NAMALWA (cell line): ENCODE measurements around the gene MEGF11.
A peak's percentile ranks its signal among the peaks of the same experiment; 100 is the strongest.

Experiments used
- DNase-seq: peaks from one replicate; pipeline ENCODE4 v3.0.0-alpha.2; 2015; ENCODE audit warnings: low spot score

Gene MEGF11

DNA sequence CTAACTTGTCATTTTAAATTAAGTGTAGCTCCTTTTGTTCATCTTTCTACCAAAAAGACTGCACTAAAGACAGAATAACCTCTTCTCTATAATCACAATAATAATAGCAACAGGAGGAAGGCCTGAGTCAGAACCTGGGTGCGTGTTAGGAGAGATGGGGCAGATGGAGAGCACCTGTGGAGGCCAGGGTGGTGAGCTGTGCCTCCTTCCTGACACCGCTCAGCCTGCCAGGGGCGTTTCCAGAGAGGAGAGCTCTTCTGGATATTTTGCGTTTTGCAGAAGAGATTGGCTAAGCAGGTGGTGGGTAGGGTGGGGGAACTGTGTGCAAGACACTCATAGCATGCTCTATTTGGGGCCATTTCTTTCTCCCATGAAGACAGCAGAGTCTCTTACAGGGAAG is 83.5 kb downstream of the MEGF11 start:
- no peak for DNase-seq

DNA sequence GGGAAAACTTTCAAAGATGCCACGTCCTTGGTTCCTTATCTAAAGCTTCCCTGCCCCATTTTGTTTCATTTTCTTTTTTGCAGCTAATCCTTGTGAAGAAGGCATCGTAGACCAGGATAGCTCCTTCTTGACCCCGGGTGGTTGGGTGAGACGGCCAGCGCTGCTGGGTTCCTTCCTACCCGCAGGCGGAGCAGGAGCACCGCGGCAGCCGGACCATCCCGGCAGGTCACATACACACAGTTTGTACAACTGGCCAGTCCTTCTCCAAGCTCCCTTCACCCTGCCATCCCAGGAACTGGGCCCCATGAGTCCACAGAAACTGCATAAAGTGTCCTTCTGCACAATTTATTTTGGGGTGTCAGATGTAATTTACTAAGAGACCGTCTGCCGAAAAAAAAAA is 83.9 kb downstream of the MEGF11 start:
- DNase-seq: no peak

DNA sequence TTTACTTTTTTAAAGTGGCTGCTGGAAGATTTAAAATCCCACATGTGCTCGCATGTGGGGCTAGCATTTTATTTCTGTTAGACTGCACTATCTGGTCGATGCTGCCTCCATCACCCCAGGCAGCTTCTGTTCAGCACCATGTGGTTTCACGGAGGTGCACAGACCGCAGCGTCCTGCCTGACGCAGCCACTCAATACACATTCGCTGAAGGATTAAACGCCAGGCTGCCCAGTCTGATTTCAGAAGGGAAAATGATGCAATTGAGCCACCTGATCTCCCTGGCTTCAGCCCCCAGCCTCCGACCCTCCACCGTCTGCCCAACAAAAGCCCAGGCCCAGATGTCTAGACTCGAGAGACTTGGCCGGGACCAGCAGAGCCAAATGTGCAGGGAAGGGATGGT is 84.5 kb downstream of the MEGF11 start:
- DNase-seq: no peak

DNA sequence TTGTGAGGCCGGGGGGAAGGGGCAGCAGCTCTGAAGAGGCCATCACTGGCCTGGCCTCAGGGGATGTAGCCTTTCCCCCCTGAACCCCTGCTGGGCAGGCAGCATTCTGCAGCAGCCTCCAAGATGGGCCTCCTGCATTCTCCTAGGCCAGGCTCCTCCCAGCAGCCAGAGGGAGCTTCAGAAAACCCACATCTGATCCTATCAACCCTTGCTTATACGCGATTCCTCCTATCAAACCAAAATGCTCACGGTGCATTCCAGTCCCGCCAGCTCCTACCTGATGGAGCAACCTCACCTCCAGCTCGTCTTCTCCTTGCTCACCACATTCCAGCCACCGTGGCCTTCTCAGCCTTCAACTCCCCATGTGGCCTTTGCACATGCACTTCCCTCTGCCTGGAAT is 85.7 kb downstream of the MEGF11 start:
- no peak for DNase-seq

DNA sequence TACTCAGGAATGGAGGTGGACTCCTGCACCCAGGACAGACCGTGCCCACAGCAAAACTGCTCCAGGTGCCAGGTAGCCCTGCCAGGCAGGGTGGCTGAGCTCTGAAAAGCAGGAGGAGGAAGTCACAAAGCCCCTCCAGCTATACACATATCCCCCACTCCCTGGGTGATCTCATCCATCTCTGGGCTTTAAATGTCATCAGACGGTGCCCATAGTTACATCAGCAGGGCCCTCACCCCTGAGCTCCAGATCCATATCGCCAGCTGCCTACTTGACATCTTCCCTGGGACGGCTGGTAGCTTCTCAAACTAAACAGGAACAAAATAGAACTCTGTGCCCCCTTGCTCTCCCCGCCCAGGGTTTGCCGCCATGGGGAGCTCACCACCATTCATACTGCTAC is 87.7 kb downstream of the MEGF11 start:
- DNase-seq: no peak

DNA sequence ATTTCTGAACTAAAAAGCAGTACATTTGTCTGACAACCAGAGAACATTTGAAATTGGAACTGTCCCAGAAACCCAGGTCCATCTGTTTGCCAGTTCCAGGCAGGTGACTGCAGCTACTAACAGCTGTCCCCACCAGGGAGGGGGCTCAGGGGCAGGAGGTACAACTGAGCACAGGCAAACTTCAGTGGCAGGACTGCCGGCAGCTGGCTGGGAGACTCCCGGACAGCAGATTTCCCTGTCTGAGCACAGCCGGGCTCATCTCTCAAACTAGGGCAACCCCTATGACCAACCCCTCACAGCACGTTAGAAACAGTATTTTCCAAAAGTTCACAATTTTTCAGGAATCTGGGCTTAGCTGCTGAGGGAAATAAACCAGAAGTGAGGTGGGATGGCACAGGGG is 88.8 kb downstream of the MEGF11 start:
- no peak for DNase-seq

DNA sequence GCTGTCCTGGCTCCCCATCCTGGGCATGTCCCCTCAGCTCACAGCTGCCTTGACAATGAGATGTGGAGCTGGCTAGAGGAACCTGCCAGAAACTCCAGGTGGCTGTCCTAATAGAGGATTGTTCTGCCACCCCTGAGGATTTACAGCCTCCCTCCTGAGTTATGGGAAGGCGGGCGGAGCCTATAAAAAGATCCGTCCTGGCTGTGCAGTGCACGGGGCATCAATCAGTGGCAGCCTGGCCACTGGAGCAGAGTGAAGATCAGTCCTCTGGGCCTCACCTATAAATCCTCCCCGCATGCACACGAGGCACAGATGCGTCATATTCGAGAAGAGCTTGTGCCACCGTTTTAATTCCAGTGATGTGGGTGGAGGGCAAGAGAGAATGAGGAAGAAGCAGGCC is 90.0 kb downstream of the MEGF11 start:
- DNase-seq: no peak

DNA sequence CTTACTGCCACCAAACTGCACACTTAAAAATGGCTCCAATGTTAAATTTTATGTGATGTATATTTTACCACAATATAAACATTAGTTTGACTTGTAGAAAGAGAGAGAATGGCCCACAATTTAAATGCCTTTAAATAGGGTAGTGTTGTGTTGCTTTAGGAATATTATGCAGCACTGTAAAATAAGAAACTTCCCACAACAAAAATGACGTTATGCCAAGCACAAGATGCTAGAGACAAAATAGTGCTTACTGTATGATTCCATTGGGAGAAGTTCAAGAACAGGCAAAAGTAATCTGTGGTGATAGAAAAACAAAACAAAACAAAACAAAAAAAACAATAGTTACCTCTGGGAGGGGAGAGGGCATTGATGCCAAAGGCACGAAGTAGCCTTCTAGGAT is 91.3 kb downstream of the MEGF11 start:
- no peak for DNase-seq

DNA sequence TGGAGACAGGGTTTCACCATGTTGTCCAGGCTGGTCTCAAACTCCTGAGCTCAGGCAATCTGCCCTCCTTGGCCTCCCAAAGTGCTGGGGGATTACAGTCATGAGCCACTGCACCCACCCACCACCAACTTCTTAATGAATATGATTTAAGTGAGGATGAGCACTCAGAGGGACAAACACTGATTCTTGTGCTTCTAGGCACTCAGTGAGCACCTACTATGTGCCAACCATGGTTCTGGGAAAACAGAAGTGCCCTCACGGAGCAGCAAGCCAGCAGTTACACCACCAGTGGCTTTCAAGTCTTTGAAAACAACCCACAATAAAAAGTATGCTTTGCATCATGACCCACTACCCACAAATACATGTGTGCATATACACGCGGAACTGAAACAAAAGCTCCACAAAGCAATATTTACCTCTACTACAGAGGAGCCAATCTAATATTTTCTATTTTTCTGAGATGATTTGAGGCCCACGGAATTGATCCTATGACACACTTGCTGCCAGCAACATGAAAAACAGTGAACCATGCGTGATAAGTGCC is 91.9 kb downstream of the MEGF11 start:
- DNase-seq: no peak

DNA sequence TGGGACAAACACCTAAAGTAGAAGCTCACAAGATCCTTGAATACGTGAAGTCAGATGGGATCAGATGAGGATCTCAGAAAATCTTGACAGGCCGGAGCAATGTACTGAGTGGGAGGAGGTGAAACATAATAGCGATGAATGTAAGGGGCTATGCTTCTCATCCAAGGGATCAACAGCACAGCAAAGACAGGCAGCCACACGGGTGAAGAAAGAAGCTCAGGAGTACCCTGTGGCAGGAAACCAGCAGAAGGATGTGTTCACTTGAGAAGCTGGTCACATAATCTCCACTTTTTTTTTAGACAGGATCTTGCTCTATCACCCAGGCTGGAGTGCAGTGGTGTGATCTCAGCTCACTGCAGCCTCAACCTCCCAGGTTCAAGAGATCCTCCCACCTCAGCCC is 92.4 kb downstream of the MEGF11 start:
- no peak for DNase-seq

DNA sequence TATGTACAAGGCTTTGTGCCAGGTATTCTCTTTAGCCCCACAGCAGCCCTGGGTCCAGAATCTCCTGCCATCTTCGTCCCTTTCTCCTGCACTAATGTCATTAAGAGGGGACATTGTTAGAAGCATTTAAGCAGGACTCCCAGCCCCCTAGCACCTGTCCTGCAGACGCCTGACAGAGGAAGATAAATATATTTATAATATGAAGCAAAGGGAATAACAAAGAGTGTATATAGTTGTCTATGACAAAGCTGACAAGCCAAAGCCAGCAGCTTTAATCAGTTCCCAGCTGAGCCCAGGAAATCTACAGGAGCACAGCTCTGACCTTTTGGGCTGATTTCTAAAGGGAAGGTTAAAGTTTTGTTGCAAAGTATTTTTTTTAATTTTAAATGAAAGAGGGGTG is 96.0 kb downstream of the MEGF11 start:
- no peak for DNase-seq

DNA sequence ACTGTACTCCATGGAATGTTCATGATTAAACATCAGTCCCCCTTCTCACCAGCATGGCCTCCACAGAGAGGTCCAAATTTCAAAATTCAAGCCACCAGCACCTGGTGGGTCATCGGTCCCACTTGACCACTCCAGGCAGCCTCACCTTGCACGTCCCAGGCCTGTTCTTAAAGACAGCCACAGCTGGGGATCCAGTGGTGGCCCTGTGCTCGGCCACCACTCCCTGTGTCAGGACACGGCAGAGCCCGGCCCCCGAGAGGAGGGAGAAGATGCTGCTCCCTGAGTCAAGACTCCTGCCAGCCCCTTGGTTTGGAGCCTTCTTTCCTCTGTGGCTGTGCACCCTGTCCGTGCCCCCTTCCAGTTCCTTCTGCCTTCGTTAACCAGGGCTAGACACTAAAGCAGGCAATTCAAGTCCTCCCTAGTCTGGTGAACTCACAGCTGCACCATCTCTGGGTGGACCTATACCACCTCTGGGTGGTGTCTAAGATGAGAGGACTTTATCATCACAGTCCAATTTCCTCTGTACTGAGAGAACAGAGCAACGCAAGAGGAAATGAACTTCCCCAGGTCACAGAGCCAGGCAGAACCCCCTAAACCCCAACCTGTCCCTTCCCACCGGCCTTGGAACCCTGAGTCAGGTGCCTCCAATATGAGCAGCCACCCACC is 97.1 kb downstream of the MEGF11 start:
- peak; percentile 38 for DNase-seq

DNA sequence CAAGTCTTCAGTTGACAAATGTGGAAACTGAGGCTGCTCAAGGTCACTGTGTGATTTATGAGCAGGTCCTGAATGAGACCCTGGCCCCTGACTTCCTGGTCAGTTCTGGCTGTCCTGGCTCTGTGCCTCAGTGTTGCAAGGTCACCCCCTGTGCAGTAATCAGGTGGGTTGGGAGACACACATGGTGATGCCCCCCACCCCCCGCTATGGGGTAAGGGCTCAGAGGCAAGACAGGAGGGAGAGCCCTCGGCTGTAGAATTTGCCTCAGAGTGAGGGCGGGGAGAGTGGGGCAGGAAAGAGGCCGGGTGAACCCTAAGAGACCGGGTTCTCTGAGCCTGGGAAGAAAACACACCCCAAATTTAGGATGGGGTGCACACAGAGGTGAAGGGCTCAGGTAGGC is 98.5 kb downstream of the MEGF11 start:
- peak; percentile 32 for DNase-seq

DNA sequence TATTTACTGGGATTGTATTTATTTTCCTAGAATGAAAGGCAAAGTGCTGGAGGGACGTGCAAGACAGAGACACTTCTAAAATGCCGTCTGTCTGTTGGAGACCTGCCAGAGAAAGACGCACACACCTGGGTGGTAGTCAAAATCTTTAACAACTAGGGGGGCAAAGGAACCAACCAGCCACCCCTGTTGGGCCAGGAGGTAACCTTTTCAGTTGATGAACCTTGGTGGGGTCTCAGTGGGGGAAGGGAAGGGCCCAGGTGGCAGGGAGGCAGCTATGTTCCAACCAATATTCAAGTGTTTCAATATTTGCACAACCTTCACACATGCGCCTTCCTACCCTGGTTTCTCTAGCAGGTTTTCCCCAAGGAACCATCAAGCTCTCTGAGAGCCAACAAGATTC is 99.0 kb downstream of the MEGF11 start:
- DNase-seq: peak; percentile 78

DNA sequence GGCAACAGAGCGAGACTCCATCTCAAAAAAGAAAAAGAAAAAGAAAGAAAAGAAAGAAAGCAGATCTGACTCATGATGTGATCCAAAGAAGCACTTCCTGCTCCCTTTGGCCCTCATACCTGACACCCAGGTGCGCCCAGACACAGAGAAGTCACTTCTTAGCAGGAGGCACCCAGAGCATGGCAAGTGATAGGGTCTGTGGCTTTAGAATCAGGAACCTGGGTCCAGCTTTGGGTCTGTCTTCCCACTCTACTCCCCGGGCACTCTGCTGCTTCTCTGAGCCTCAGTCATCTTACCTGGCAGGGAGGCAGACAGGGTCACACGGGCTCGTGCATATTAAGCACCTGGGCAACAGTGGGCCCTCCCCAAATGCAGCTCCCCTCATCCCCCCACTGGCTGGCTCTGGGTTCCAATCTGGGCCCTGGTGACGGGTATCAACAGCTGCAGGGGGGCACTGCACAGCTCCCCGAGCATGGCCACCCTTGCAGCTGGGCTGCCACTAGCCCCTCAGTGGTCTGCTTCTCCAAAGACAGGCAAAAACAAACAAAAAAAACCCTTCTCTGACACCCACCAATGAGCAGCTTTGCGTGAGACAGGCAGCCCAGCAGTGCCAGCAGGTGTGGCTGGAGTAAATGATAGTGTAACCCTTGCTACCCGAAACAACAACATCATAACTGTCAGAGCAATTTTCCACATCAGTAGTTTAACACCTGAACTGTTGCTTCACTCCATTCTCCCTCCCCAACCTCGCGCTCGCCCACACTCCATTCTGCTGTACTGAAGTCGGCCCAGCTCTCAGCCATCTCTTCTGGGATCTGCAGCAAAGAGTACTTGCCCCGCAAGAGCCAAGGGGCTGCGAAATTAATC is 99.8 kb downstream of the MEGF11 start:
- peak; percentile 97 for DNase-seq

DNA sequence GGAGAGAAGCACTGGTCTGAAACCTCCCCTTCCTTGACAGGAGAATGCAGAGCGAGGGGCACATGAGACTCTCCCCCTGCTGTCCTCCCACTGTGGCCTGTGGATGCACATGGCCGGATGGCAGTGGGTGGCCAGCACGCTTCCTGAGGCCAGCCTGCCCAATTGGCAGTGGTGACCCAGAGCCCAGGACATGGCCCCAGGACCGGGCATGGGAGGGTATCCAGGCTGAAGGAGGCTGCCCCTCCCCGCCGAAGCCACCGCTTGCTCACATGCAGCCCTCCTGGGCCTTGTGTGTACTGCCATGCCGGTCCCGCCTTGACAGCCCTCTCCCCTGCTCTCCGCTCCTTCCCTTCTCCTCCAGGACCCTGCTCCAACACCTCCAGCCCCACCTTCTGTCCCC is 100.9 kb downstream of the MEGF11 start:
- DNase-seq: no peak

DNA sequence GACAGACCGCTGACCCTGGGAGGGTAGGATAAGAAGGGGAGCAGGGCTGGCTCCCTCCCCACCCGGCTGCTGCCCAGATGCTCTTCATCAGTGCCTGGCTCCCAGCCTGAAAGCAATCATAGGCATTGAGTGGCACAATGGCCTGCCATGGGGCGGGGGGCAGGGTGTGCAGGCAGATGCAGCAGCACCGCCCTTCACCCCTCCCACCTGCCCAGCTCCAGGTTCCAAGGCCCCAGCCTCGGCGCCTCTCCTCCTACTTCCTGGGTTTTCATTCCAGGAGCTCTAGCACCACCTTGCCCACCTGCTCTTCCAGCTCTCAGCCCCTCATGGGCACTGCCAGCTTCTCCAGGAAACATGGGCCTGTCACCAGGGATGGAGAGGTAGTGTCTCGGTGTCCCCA is 101.7 kb downstream of the MEGF11 start:
- no peak for DNase-seq

DNA sequence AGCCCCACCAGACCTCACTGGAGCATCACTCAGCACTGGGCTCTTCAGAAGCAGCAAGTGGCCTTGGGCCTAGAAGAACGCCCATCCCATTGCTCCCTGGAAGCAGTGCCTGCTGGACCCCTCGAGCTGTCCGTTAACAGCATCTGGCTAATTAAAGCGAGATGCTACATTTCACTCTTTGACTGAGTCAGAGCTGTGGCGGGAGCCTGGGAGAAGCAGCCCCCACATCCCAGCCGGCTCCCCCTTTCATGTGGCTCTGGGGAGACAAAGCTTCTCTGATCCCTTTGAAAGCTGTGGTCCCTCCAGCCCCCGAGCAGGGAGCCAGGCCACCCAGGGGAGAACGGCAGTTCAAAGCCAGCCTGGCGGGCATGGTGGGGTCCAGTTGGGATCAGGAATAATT is 103.7 kb downstream of the MEGF11 start:
- no peak for DNase-seq

DNA sequence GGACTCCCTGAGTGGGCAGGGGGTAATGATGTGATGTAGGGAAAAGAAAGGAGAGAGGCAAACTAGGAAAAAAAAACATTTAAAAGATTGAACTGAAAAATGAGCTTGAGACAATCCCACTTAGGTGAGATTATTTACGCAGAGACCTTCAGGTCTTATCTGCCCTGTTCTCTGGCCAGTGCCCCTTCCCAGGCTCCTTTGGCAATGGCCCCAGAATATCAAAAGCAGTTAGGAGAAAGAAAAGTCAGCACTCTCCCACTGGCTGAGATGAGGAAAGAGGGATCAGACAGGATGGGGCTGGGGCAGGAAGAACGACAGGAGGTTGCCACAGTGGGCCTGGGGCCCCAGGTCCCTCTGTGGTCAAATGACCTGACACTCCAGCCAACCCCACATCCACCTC is 105.4 kb downstream of the MEGF11 start:
- DNase-seq: no peak

DNA sequence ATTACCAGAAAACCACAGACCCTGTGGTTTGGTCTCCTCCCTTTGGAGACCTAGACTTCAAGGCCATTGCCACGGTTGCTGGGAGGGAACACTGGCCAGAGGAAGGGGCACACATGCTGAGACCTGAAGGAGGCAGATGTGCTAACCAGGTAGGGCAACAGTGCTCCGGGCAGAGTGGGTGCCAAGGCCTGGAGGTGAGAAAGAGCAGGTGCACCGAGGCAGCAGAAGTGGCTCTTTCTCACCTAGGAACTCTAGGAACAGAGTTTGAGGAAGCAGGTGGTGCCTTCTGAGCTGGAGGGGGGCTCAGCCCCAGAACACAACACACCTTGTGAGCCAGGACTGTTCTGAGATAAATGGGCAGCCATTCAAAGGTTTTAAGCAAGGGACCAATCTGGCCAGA is 106.1 kb downstream of the MEGF11 start:
- no peak for DNase-seq

DNA sequence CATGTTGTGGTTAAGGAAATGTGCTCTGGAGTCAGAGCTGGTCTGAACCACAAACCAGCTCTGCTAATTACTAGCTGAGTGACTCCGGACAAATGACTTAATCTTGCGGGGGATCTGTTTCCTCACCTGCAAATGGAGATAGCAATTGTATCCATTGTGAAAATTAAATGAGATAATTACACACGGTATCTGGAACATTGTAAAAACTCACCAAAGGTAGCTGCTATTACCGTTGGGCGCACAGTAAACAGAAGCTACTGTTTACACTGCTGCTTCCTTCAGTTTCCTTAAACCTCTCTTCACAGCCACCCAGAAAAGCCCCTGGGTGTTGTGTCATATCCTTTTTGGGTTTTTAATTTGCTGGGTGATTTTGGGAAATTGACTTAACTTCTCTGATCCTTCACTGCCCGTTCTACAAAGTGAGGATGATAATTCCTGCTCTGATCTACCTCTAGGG is 107.8 kb downstream of the MEGF11 start:
- DNase-seq: no peak

DNA sequence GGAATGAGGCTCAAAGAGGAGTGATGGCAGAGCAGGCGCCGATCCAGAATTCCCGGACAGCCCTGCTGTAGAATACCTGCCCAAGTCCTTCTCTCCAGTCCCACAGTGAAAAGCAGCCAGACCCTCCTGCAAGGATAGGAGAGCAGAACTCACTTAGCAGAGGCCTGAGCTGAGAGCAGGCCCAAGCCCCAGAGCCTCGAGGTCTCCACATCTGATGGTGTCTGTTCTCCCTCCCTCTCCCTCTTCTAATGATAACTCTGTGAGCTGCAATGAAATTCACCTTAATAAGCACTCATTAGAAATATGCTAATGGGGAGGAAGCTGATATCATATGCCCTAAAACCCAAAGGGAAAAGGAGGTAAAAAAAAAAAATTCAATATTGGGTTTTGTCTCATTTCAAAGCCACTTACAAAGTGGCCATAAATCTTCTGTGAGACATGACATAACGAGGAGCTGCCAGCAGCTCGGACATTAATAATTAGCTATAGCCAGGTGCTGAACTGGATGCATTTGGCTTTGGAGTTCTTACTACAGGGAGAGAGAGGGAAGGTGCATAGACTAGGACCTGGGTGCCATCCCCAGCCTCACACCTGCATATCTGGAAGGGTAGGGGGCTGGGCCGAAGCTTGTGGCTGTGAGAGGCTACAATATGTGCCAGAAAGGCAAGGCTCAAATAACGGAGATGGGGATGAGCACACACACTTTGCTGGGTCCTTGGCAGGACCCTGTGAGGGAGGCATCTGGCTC is 108.4 kb downstream of the MEGF11 start:
- no peak for DNase-seq

DNA sequence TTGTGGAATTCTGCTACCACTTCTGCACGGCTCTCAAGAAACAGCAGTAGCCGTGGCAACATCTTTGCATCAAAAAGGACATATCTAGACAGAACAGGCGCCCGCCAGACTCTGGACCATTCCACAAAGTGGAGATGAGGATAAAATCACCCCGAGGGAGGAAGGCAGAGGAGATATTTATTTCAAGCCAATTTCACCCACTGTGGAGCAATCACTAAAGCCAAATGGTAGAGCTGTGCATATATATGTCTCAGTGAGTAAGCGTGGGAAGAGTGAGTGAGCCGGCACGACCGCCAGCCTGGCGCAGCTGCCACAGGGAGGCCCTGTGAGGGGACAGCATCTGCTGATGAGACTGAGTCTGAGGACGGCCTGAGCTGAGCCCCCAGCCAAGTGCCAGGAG is 111.3 kb downstream of the MEGF11 start:
- peak; percentile 25 for DNase-seq
